Activated CD8-positive, alpha-beta memory T cell treated with anti-CD3 and anti-CD28 coated beads for 4 hours (primary cell): Measurements from ENCODE around the gene RASD2.

ENCODE experiments used
- DNase-seq, 2 donors: peaks; one replicate each; pipeline ENCODE4 v3.0.0-alpha.2; 2020; ENCODE audit warnings: low read depth in 2 of 2

RASD2 gene

GRCh38 chr22:35560366-35560765, 19.7 kb downstream of the RASD2 start:
- DNase-seq = no peak

- DNase-seq = no peak
Observed at GRCh38 chr22:35560824-35561223, 20.2 kb downstream of the RASD2 start.

- no peak for DNase-seq
Observed at GRCh38 chr22:35561796-35562526, 21.3 kb downstream of the RASD2 start.

DNA sequence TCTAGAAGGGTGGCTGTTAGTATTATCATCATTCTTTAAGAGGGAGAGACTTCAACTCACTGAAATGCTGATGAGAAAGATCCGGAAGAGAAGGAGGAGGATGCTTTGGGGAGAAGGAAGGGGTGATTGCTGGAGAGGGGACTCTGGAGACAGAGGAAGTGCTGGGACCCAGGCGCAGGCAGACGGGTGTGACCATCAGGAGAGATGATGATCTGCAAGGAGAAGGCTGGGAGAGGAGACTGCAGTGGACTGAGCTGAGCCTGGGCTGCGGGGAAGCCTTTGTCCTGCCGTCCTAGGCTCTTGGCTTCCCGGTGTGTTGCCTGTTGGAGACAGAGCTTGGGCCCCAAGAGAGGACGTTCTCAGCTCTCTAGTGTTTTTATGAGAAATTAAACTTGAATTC, 22.6 kb downstream of the RASD2 start:
- no peak for DNase-seq

DNA sequence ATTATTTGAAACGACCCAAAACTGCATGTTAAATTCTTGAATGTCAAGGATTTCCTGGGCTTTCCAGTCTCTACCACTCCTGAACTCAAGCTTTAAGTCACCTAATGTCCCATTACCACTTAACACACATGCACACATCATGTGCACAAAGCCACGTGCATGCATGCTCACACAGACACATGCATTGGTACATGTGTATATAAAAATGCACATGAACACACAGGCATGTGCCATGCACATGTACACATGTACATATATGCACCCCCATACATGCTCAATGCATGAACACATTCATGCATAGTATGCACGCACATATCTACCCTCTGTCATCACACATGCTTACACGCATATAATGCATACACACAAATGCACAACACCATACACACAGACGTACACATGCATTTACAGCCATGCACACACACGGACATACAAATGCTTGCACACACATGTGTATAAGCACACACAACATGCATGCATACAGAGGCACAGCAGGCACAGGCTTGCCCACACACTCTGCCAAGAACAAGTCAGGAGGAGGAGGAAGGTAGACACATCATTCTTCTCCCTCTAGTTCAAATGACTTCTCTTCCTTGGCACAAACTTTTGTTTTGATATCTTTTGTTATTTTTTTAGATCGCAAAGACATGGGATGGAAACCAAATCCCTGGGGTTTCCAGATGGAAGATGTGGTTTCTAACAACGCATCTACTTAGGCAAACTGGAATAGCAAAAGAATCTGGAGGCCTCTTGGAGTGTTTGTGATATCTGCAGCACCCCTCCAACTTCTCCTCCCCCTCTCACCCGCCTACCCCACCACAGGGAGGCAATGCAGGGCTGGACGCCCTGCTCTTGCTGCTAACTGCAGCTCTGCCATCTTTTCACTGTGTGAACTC, 24.6 kb downstream of the RASD2 start:
- no peak for DNase-seq

- DNase-seq = no peak
Observed at GRCh38 chr22:35567351-35568141, 26.9 kb downstream of the RASD2 start.

GRCh38 chr22:35568751-35569739, 28.4 kb downstream of the RASD2 start:
- no peak for DNase-seq

DNA sequence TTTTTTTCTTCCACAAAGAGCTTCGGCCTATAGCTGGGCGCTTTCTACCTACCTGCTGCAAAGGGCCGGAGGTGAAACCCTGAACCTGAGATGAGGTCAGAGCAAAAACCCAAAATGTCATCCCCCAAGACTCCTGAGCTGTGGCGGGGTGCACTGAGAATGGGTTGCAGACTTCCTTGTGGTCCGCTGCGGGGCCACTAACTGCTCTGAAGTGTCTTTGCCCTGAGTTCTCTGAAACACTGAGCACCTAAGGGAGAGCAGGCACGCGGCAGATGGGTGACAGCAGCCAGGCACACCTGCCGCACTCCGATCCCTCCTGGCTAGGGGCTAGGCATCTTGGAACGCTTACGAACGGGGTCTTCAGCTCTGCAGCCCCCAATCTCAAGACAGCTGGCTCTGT, 29.3 kb downstream of the RASD2 start:
- no peak for DNase-seq

- no peak for DNase-seq
Observed at GRCh38 chr22:35570686-35571194, 30.1 kb downstream of the RASD2 start.

DNA sequence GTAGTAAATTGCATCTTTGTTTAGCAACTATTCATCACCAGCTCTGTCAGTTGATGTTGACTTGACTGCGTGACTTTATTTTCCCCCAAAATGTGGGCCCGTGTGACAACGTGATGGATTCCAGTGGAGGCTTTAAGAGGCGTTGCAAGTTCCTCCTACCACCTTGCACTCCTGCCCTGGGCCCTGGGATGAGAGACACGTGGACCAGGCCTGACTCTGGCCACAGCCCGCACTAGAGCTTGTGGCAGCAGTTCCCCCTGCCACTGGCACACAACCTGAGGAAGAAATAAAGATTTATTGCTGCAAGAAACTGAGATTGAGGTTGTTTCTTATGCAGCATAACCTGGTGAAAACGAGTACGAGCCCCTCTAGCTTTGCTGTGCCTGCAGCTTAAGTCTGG, 31.9 kb downstream of the RASD2 start:
- no peak for DNase-seq

DNA sequence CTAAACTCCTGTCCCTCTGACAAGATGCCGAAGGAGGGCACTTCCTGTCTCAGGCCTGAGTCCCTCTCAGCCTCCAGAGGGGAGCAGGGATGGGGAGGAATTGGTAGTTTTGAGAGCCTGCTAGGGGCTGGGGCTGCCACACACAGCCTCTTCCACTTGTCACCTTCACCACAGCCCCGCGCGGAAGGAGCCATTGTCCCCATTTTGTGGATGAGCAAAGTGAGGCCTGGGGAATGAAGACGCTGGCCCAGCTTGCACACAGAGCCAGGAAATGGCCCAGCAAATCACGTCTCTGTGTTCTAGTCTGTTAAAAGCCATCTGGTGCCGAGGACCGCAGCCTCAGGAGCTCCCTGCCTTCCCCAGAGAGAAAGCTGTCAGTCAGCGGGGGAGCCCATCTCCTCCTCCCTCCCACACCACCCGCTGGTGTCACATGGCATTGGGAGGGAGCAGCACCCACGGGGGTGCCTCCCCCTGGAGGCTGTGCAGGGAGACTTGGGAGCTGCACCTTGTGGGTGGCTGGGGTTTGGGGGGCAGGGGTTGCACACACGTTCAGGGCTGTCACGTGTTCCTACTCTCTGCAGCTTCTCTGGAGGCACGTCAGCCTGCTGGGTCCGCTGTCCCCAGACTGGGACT, 34.6 kb downstream of the RASD2 start:
- no peak for DNase-seq

DNA sequence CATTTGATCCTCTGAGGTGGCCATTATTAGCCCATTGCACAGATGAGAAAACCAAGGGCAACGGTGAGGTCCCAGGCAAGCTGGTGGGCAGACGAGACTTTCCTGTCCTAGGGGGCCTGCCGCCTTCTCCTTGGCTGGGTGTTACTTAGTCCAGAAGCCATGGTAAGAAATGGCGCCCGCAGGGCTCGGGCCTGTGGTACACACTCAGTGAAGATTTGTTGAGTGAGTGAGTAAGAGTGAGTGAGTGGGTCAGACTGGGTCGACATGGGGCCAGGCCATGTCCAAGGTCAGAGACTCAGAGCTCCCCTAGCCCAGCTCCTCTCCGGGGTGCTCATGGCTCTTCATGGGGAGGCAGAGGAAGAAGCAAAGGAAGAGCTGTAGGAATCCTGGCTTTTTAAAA, 36.0 kb downstream of the RASD2 start:
- DNase-seq = no peak

DNA sequence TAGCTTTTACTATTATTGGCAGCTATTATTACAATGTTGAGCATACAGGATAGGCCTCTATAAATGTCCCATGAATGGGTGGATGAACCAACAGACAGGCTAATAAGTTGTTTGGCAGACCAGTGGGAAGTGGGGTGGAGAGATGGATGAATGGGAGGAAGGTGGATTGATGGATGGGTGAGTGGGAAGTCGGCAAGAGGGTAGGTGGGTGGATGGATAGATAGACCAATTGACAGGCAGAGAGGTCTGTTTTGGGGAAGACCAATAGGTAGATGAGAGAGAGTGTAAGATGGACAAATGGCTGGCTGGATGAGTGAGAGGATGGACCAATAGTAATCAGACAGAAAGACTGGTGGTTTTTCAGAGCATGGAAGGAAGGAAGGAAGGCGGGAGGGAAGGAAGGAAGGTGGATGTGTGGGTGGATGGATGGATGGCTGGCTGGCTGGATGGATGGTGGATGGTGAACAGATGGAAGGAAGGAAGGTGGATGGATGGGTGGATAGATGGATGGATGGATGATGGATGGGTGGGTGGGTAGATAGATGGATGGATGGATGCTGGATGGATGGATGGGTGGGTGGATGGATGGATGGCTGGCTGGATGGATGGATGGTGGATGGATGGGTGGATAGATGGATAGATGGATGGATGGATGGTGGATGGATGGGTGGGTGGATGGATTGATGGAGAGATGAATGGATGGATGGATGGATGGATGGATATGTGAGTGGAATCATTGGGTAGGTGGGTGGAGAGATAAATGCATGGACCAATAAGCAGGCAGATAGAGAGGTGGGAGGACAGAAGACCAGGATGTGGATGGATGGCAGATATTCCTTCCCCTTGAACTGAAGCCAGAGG, 37.4 kb downstream of the RASD2 start:
- DNase-seq = no peak

- no peak for DNase-seq
Observed at GRCh38 chr22:35578836-35579575, 38.4 kb downstream of the RASD2 start.

DNA sequence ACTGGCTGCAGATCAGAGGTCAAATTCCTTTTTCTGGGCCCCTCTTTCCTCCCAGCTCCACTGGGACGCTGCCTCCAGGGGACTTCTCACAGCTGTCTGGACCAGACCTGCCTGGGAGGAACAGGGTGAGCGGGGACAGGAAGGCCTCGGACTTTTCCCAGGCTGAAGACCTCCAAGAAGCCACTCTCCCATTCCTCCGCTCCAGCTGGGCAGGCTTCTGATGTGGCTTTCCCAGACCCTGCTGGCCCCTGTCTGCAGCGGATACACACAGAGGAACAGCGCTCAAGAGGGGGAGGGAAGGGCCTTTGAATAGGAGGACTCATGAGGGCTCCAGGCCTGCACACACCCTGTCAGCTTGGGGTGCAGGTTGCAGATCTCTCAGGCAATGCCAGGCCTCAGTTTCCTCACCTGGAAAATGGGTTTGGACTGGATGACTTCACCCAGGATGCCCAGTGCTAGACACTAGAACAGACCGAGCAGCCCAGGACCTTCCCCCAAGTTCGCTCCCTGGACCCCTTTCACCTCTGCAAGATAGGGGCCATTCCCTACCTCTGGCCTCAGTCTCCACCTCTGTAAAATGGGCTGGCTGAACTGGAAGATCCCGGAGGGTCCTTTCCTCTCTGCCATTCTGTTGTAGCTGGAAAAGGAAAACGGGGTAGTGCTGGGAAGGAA, 39.9 kb downstream of the RASD2 start:
- DNase-seq = no peak

GRCh38 chr22:35581023-35581413, 40.4 kb downstream of the RASD2 start:
- DNase-seq = no peak

GRCh38 chr22:35582218-35582860, 41.7 kb downstream of the RASD2 start:
- no peak for DNase-seq
